HT-29 (cell line): ENCODE results near the gene CEACAM16. TPM values are rescaled to one million over a fixed set of nuclear protein-coding genes. Genes with fewer than 3 reads are reported as not detected.

ENCODE experiments used
- DNase-seq: peaks from one replicate; pipeline ENCODE4 v3.0.0-alpha.2; 2015; ENCODE audit warnings: low spot score
- total RNA-seq: library from RNA; depleted of rRNA; stranded (reverse); fragments of >200 nt; shearing (Covaris generic); gene quantifications from 2 replicates; pipeline ENCODE4 v1.2.3, GENCODE V29; 2014

The CEACAM16 gene
- total RNA-seq, 1 experiment from 2014 or later: not detected

DNA sequence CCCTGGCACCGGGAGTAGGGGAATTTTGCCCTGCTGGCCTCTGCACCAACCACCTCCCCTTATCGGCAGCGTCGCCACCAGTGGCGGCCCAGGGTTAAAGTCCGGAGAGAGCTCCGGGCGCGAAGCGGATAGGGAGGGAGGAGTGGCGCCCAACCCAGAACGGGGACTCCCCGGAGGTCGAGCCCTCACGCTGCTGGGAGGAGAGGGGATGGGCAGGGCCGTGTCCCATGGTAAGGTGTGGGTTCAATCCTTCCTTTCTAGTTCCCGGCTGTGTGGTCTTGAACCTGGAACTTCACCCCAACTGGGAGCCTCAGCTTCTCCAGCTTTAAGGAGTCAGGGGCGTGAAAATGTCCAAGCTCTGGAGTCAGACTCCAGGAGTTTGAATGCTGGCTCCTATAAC, 26.3 kb downstream of the CEACAM16 start:
- DNase-seq: peak; percentile 85

DNA sequence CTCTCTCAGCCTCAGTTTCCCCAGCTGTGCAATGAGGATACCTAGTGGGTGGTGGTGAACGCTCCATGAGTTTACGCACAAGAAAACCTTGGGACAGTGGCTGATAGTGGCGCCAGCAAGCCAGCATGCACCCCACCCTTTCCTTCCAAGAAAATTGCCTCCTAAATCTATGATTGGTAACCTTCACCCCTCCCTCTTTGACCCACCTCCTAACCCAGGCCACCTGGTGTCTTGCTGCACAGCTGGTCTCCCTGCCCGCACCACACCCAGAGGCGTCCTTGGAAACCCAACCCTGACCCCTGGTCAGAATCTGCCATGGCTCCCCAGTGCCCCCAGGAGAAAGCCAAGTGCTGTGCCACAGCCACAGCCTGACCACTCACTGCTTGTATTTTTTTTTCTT, 26.7 kb downstream of the CEACAM16 start:
- DNase-seq: no peak

DNA sequence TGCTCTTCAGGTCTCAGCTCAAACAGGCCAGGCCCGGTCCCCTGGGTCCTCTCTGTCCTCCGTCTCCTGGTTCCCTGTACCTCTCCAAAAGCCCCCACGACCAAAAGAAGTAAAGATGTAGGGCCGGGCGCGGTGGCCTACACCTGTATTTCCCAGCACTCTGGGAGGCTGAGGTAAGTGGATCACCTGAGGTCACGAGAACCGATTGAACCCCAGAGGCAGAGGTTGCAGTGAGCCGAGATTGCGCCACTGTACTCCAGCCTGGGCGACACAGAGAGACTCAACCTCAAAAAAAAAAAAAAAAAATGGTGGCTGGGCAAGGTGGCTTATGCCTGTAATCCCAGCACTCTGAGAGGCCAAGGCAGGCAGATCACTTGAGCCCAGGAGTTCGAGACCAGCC, 27.5 kb downstream of the CEACAM16 start:
- DNase-seq: no peak

DNA sequence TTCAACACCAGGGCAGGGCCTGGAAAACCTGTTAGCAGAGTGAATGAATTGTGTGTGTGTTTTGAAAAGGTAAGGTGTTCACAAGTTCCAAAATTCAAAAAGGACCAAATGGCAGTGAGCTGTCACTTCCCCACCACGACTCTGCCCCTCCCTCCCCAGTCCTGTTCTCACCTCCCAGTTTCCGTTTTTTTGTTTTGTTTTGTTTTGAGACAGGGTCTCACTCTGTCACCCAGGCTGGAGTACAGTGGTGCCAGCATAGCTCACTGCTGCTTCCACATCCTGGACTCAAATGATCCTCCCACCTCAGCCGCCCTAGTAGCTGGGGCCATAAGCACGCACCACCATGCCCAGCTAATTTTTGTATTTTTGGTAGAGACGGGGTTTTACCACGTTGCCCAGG, 29.2 kb downstream of the CEACAM16 start:
- no peak for DNase-seq

DNA sequence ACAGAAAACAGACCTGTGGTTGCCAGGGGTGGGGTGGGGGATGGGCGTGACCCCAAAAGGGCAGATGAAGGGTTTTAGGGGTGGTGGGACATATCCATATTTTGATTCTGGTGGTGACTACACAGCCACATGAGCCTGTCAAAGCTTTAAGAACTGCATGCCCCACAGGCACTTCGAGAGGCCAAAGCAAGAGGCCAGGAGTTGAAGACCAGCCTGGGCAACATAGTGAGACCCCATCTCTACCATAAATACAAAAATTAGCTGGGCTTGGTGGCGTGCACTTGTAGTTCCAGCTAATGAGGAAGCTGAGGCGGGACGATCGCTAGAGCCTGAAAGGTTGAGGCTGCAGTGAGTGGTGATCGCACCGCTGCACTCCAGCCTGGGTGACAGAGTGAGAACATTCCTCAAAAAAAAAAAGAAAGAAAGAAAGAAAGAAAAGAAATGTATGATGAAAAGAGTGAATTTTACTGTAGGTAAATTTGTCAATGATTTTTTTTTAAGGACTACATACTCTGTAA, 30.6 kb downstream of the CEACAM16 start:
- no peak for DNase-seq

DNA sequence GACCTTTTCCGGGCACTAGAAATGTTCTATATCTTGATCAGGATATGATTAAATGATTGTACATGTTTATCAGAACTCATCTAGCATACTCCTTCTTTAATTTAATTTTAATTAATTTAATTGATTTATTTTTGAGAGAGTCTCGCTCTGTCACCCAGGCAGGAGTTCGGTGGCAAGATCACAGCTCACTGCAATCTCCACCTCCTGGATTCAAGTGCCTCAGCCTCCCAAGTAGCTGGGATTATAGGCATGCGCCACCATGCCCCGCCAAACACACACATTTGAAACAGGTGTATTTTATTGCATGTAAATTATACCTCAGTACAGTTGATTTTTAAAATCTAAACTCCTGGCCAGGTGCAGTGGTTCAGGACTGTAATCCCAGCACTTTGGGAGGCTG, 32.1 kb downstream of the CEACAM16 start:
- DNase-seq: no peak

DNA sequence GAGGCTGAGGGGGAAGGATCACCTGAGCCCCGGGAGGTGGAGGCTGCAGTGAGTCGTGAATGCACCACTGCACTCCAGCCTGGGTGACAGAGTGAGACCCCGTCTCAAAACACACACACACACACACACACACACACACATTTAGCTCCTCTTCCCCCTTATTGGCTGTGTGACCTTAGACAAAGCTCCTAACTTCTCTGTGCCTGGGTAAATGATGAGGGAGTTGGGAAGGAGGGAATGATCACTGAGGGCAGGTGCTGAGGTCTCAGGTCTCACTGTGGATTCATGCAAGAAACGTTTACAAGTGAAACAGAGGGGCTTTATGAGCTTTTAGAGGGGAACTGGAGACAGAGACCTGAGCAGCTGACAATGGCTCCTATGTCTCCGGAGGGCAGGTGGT, 32.7 kb downstream of the CEACAM16 start:
- DNase-seq: no peak

DNA sequence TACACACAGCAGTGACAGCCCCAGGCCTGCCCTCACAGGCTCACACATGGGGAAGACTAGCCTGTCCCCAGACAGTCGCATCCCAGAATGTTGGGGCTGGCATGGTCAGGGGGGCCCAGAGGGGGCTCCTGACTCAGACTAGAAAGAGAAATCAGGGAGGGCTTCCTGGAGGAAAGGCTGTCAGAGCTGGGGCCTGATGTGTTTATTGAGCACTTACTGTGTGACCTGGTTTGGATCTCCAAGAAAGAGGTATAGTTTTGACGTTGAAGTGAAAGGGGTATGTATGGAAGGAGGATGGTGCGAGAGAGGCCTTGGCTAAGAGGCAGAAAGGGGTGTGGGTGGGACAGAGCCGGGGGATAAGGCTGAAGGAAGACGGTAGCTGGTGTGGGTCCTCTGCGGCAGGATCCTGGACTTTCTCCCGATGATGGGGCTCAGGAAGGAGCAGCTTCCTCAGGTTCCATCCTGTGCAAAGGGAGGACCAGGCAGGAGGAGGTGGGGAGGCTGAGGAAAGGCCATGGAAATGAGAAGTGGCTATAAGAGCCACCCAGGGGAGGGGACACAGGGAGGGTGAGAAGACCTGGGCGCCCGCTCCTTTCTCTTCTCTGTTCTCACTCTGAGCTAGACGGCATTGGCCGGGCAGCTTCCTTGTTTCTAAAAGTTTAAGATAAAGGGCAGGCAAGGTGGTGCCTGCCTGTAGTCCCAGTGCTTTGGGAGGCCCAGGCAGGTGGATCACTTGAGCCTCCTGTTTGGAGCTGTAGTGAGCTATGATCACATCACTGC, 33.5 kb downstream of the CEACAM16 start:
- DNase-seq: no peak

DNA sequence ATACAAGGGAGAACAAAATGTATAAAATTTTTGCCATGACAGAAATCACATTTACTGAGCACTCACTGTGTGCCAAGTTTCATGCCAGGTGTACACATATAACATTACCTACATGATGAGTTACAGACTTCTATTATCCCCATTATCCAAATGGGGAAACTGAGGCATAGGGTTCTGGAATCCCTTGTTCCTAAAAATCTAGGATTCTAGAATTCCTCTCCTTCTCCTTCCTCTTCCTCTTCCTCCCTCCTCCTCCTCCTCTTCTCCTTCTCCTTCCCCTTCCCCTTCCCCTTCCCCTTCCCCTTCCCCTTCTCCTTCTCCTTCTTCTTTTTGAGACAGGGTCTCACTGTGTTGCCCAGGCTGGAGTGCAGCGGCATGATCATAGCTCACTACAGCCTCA, 35.4 kb downstream of the CEACAM16 start:
- DNase-seq: no peak

DNA sequence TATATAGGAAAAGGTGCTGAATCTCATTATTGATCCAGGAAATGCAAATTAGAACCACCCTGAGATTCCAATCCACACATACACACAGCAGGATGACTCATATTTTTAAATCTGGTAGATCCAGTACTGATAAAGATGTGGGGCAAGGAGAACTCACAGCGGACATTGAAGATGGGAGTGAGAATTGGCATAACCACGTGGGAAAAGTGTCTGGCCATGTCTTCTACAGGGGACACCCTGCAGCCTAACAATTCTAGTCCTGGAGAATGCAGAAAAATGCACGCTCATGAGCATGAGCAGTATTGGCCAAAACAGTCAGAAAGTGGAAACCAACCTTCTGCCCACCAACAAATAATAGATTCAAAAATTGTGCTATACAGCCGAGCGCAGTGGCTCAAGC, 36.1 kb downstream of the CEACAM16 start:
- DNase-seq: peak; percentile 93

DNA sequence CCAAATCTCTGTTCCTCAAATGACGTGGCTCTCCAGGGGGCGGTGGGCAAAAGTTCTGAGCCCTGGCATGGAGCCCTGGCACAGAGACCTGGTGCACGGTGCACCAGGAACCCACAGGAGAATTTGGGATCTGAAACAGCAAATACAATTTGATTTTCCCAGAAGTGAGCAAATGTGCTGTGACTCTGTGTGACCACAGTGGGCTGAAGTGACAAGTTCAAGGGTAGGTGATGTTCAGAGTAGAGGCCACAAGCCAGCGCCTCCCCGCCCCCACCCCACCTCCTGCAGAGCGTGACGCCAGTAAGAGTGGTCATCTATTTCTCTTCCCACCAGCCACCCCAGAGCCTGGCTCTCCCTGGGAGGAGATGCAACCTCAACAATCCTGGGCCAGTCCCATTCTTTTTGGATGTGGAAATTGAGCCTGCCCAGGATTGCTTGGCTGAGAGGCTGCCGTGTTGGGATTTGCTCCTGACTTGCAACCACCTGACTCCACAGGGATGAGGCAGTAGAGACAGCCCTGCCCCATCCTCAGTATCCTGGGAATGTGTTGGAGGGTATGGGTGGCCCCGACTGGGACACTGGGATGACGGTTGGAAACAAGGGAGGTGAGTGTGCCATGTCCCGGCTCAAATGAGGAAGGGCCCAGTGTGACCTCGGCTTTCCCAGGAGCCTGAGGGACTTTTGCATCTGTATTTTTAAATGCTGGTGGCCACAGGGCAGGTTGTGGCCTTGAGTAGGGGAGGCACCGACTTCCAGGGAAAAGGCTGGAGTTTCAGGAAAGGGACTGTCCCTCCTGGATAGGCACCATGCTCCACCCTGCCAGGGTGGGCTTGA, 38.5 kb downstream of the CEACAM16 start:
- no peak for DNase-seq

DNA sequence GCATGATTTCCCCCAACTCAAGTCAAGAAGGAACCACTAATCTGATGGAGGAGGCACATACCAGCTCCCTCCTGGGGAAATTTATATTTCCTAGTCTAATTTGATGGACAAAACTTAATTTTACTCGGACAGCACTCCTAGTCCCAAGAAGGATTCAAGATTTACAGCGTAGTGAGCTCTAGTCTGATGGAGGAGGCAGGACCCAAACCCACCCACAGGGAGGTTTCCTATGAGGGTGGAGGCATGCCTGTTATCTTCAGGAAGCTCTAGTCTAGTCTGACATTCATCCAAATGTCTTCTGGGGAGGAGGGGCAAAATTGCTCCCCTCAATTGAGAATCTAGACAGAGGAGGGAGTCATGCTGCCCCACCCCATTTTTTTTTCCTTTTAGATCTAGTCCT, 39.2 kb downstream of the CEACAM16 start:
- DNase-seq: no peak

DNA sequence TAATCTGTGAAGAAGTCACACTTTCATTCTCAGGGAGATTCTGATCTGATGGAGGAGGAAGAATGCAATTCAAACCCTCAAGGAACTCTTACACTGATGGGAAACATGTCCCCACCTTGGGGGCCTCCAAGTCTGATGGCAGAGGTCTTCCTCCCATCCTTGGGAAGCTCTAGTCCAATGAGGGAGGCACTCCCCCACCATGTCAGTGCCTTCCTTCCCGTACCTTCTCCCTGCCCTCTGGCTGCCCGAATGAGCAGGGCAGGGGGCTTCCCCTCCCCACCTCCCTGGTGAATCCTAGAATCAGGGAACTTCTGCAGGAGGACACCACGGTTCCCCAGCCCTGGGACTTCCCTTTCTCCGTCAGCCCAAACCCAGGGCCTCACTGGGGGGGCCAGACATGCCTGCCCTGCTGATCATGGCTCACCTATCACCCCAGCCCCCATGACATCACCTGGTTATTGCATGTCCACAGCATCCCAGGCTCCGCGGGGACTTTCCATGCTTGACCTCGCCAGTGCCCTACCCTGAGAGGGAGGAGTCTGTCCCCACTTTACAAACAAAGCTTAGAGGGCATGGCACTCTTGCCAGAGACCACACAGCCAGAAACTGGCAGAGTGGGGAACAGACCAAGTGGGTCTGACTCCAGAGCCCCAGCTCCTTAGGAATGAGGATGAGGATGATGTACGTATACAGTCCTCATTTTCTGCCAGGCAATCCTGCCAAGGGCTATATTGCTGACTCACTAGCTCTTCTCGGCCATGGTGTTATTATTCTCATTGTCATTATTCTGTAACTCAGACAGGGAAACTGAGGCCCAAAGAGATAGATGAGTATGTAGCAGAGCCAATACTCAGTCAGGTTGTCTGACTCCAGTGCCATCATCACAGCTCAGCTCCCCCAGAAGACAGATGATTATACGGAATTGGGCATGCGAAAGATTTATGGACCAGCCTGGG, 39.9 kb downstream of the CEACAM16 start:
- DNase-seq: peak; percentile 56

DNA sequence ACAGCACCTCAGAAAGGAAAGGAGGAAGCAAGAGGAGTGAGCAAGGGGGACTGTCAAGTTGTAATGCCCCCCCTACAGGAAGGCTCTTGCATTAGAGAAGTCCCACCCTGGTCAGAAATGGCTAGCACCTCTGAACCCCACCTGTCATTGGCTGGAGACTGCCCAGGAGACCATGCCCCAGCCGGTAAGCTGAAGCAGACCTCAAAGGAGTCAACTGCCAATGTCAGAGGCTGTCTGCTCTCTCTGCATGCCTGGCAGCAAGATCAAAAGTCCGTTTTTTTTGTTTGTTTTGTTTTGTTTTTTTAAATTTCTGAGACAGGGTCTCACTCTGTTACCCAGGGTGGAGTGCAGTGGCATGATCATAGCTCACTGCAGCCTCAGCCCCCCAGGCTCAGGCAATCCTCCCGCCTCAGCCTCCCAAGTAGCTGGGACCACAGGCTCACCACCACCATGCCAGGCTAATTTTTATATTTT, 41.4 kb downstream of the CEACAM16 start:
- DNase-seq: peak; percentile 45

DNA sequence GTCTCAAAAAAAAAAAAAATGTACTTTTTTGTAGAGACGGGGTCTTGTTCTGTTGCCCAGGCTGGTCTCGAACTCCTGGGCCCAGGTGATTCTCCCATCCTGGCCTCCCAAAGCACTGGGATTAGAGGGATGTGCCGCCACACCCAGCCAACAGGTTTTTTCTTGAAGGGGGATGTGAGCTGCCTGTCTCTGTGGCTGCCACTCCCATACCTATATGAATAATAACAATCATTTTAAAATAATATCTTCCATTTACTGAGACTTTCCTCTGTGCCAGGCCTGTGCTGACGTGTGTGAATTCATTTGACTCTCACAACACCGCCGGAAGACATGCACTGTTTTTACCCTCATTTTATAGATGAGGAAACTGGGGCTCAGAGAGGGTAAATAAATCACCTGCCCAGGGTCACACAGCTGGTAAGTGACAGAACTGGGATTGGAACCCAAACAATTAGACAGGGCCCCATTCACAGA, 42.3 kb downstream of the CEACAM16 start:
- peak; percentile 76 for DNase-seq

DNA sequence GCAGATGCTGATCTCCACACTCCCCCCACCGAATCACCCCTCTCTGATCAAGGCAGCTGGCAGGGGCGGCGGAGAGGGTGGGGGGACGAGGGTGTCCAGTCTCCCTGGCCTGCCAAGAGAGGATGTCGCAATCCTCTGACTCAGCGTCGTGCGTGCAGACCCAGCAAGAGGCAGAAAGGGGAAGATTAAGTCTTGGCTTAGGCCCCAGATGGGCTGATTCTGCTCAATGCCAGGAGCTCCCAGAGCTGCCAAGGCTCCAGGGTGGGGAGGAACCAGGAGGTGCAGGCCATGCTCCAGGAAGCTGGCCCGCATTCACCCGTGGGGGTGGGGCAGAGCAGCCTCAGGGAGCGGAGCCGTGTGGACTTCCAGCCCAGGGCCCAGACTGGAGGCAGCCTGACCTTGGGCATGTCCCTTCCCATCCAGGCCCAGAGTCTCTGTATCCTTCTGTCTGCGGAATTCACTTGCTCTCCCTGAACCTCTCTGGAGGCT, 42.9 kb downstream of the CEACAM16 start:
- peak; percentile 100 for DNase-seq

DNA sequence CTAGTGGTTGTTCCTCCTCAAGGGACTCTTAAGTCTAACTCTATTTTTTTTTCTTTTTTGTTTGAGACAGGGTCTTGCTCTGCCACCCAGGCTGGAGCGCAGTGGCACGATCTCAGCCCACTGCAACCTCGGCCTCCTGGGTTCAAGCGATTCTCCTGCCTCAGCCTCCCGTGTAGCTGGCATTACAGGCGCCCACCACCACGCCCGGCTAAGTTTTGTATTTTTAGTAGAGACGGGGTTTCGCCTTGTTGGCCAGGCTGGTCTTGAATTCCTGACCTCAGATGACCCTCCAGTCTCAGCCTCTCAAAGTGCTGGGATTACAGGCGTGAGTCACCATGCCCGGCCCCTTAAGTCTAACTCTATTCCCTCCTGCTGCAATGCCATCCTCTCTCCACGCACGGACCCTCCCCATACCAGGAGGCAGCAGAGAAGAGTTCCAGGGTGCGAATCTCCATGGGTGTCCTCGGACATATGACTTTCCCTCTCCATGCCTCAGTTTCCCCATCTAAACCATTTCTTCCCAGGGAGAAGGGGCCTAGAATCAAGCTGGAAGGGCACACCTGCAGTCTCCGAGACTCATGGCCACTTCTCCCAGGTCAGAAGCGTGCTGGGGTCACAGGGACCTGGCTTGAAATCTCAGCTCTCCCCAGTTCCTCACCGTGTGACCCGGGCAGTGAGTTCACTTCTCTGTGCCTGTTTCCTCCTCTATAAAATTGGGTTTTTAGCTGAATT, 43.5 kb downstream of the CEACAM16 start:
- peak; percentile 52 for DNase-seq

DNA sequence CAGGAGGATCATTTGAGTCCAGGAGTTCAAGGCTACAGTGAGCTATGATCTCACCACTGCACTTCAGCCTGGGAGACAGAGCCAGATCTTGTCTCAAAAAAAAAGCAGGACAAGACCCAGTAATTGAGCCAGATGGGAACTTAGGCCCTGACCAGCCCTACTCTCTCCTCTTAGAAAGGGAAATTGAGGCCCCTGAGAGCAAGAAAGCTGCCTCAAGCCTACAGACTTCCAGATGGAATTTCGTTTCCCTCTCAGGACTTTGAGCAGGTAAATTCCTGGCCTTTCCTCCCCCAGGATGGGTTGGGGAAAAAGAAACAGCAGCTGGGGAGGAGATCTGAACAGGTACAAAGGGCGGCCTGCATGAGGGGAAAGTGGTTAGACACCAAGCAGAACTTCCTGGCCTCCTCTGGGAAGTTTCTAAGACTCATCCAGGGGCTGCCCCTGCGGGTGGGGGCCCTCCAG, 46.0 kb downstream of the CEACAM16 start:
- DNase-seq: peak; percentile 40

DNA sequence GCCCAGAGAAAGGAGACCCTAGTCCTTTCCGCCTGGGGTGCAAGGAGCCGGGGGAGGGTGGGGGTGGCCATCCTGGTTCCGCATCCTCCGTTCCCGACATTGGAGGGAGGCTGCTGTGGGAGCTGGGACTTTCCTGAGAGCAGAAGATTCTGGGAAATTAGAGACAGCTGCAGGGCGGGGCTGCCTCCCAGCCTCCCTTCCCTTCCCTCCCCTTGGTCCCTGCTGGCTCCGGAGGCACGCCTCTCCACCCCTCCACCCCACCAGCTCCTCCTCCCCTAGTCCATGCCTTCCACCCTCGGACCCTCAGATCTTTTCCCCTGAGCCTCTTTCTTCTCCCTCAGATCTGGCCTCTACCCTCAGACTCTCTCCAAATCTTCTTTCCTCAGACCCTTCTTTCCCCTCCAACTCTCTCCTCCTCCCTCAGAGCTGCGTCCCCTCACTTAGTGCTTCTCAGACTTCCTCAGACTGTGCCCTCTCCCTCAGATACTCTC, 46.4 kb downstream of the CEACAM16 start:
- peak; percentile 60 for DNase-seq
